ENCODE measurements around the gene KCTD2.

- TF ChIP-seq JUND (CRISPR knock-in tag; IDR thresholded peaks at IDR 0.05) (no peak), NFAT5 (CRISPR knock-in tag; IDR thresholded peaks at IDR 0.05) (no peak), ARNTL (CRISPR knock-in tag; IDR thresholded peaks at IDR 0.05) (no peak), ZNF501 (CRISPR knock-in tag; IDR thresholded peaks at IDR 0.05) (no peak), CEBPZ (IDR thresholded peaks at IDR 0.05; ENCODE audit: low read length) (no peak), TRIM24 (CRISPR knock-in tag; IDR thresholded peaks at IDR 0.05) (no peak), CTCF (CRISPR knock-in tag; IDR thresholded peaks at IDR 0.05) (no peak), POLR2AphosphoS5 (IDR thresholded peaks at IDR 0.05; ENCODE audit: low read depth, low read length) (no peak), ZNF562 (CRISPR knock-in tag; IDR thresholded peaks at IDR 0.05; ENCODE audit: borderline replicate concordance) (no peak)
Measured at GRCh38 chr17:75049057-75049456, 2.0 kb downstream of the KCTD2 start.

Measured in HepG2 (cell line).